ENCODE measurements around the gene TOP3A.
"Not testable (repeated sequence)": the region's sequence is repeated elsewhere in the genome, so short reads cannot be mapped to it uniquely, and the experiment has no call there.

TOP3A gene

GRCh38 chr17:18323507-18324139, 8.8 kb upstream of the TOP3A start:
- DNase-seq (ENCODE audit: low read depth), result no peak

DNA sequence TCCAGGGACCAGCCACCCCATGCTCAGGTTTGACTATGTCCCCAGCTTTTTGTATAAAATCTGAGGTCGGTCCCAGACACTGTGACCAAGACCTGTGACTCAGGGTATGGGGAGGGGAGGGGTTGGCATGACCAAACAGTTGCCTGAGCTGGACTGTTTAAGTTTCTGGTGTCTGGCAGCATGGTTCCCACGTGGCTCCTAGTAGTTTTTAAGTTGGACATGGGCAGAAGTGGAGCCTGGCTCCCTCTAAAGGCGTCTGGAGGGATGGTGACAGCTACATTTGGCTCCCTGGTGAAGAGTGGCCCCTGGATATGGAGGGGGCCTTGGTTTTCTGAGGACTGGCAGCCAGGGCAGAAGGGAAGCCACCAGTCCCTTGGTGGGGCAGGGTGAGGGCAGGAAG, 8.2 kb upstream of the TOP3A start:
- no peak for DNase-seq (ENCODE audit: low read depth)

- DNase-seq (ENCODE audit: low read depth), result no peak
Observed at GRCh38 chr17:18322522-18322921, 7.7 kb upstream of the TOP3A start.

GRCh38 chr17:18321309-18321708, 6.5 kb upstream of the TOP3A start:
- DNase-seq (ENCODE audit: low read depth), result no peak

DNA sequence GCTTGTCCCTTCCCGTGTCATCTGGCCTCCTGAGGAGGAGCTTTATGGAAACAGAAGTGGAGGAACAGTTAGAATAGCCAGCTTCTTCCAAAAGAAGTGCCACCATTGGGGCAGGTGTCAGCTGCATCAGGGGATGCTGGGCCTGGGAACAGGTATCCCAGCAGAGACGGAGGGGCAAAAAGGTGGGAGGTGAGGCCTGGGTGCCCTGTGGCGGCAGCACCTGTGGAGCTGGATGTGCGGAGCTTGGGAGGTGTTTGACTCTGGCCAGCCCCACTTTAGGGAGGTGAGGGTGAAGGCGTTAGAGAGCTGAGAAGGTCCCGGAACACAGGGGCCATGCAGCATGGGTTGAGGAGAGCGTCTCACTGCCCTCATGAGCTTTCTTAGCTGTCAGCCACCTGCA, 5.5 kb upstream of the TOP3A start:
- no peak for DNase-seq (ENCODE audit: low read depth)

- no peak for DNase-seq (ENCODE audit: low read depth)
Observed at GRCh38 chr17:18319604-18320256, 4.9 kb upstream of the TOP3A start.

DNA sequence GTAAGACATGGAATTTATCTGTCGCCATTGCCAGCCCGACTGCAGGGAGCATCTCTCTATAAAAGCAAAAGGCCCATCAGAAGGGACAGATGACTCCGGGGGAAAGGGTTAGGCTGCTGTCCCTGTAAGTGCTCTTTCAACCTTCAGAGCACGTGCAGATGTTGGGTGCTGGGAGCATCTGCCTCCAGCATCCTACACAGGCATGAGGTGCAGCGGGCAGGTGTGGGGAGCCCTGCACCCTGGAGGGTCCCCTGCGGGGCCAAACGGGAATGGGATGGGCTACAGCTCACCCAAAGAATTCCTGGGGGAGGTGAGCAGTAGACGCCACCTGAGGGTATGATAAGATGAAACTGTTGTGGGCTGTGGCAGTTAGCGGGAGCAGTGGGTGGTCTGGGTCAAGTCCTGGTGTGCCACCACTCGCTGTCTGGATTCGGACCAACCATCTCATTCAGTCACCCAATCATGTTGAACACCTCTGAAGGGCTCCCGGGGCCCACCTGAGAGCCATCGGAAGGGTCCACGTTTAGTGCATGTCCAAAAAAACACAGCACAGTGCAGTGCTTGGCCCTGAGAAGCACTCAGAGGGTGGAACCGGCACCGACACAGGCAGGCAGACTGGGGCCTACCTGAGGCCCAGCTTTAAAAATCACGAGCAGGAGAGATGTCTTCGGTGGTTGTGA, 4.1 kb upstream of the TOP3A start:
- DNase-seq (ENCODE audit: low read depth), result no peak

- DNase-seq (ENCODE audit: low read depth), result no peak
Observed at GRCh38 chr17:18318117-18318516, 3.3 kb upstream of the TOP3A start.

DNA sequence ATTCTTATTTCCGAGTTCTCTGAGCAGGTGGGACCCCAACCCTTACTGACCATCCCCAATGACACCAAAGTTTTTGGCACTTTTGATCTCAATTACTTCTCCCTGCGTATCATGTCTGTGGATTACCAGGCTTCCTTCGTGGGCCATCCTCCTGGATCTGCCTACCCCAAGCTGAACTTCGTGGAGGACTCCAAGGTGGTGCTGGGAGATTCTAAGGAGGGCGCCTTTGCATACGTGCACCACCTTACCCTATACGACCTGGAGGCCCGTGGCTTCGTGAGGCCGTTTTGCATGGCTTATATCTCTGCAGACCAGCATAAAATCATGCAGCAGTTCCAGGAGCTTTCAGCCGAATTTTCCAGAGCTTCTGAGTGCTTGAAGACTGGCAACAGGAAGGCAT, 1.2 kb upstream of the TOP3A start:
- DNase-seq (ENCODE audit: low read depth), result no peak

- no peak for DNase-seq (ENCODE audit: low read depth)
Observed at GRCh38 chr17:18315562-18315922, 748 bp upstream of the TOP3A start.

- DNase-seq (ENCODE audit: low read depth), result no peak
Observed at GRCh38 chr17:18314059-18314730, 599 bp downstream of the TOP3A start.

DNA sequence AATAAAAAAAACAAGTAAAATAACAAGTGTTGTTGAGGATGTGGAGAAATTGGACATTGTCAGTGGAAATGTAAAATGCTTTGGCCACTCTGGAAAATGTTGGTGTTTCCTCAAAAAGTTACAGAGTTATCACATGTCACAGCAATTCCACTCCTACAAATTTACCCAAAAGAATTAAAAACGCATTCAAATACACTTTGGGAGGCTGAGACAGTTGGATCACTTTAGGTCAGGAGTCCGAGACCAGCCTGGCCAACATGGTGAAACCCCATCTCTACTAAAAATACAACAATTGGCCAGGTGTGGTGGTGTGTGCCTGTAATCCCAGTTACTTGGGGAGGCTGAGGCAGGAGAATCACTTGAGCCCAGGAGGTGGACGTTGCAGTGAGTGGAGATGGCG, 5.6 kb downstream of the TOP3A start:
- no peak for DNase-seq (ENCODE audit: low read depth)

GRCh38 chr17:18303206-18303605, 11.6 kb downstream of the TOP3A start:
- DNase-seq (ENCODE audit: low read depth), result not testable (repeated sequence)

DNA sequence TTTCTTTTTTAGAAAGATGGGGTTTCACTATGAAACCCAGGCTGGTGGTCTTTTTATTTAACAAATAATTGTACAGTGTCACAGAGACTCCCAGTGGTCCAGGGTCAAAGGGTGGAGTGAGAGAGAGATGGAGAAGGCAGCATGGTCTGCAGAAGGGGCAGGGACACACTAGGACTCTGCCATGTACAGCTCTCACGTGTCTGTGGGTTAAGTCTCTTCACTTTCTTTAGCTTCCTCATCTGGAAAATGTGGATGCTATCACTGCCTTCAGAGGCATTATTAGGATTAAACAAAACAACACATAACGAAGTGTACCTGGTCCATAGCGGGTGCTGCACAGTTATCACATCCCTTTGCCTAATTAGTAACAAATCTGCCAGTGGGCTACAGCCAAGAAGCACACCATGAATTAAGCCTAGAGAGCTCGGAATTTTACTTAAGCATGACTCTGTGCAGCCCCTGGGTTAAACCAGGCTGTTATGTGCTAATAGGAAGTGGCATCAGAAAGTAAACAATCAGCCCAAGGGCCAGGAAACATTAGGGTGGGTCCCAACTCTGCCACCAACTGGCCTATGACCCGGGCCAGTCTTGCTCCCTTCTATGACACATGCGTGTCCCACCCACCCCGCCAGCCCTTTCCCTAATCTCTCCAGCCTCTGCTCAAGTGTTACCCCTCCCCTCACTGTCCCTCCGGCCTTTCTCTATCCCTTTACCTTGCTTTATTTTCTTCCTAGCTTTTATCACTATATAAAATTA, 13.9 kb downstream of the TOP3A start:
- DNase-seq (ENCODE audit: low read depth), result no peak

DNA sequence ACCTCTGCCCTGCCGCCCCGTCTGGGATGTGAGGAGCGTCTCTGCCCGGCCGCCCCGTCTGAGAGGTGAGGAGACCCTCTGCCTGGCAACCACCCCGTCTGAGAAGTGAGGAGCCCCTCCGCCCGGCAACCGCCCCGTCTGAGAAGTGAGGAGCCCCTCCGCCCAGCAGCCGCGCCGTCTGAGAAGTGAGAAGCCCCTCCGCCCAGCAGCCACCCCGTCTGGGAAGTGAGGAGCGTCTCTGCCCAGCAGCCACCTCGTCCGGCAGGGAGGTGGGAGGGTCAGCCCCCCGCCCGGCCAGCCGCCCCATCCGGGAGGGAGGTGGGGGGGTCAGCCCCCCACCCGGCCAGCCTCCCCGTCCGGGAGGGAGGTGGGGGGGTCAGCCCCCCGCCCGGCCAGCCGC, 16.7 kb downstream of the TOP3A start:
- DNase-seq (ENCODE audit: low read depth), result not testable (repeated sequence)

GRCh38 chr17:18291718-18292540, 22.9 kb downstream of the TOP3A start:
- DNase-seq (ENCODE audit: low read depth), result no peak

DNA sequence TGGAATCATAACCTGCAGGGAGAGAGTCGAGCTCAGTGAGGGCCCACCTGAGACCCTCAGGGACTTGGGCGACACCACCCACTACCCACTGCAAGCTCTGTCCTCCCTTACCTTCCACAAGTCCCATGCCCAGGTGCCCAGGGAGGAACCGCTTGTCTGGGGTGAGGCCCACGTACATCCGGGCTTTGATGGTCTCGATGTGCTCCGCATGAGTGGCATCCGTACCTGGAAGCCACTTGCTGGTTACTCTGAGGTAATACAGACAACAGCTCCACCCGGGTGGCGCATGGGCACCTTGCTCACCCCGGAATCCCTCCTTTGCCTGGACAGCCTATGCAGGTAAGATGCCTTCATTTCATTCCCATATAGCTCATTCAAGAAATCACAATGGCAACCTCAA, 29.5 kb downstream of the TOP3A start:
- DNase-seq (ENCODE audit: low read depth), result no peak

DNA sequence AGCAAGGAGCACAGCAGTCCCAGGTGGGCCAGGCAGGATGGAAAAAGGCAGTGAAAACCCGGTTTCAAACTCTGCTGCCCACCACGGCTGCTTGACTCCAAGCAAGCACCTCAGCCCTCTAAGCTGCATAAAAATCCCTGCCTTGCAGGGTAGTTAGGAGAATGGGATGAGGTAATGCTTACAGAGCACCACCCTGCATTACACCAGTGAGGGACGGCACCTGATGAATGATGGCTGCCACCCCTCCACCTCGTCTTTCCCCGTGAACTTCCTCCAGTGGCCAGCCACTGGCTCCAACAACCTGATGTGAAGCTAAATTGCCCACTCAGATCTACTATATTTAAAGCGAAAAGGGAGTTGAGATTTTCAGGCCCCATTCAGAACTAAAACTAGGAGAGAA, 33.0 kb downstream of the TOP3A start:
- DNase-seq (ENCODE audit: low read depth), result no peak

- no peak for DNase-seq (ENCODE audit: low read depth)
Observed at GRCh38 chr17:18280766-18281371, 33.9 kb downstream of the TOP3A start.

- no peak for DNase-seq (ENCODE audit: low read depth)
Observed at GRCh38 chr17:18280249-18280648, 34.5 kb downstream of the TOP3A start.

DNA sequence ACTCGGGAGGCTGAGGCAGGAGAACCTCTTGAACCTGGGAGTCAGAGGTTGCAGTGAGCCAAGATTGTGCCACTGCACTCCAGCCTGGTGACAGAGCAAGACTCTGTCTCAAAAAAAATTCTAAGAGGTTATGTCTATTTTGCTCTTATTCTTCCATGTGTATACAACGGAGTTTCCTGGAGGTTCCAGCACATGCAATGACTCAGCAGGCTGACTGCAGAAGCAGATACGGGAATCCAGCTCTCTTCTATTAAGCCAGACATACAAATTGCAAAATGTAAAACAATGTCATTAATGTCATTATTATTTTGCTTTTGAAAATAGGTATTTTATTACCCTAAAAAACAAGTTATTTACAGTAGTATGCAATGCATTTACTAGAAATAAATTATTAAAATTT, 35.9 kb downstream of the TOP3A start:
- DNase-seq (ENCODE audit: low read depth), result no peak
